ENCODE results near the gene C19orf85. TPM values are rescaled to one million over a fixed set of nuclear protein-coding genes. Genes with fewer than 3 reads are reported as not detected.

C19orf85 gene
- total RNA-seq, 2 donors from 2014 or later, result not detected

DNA sequence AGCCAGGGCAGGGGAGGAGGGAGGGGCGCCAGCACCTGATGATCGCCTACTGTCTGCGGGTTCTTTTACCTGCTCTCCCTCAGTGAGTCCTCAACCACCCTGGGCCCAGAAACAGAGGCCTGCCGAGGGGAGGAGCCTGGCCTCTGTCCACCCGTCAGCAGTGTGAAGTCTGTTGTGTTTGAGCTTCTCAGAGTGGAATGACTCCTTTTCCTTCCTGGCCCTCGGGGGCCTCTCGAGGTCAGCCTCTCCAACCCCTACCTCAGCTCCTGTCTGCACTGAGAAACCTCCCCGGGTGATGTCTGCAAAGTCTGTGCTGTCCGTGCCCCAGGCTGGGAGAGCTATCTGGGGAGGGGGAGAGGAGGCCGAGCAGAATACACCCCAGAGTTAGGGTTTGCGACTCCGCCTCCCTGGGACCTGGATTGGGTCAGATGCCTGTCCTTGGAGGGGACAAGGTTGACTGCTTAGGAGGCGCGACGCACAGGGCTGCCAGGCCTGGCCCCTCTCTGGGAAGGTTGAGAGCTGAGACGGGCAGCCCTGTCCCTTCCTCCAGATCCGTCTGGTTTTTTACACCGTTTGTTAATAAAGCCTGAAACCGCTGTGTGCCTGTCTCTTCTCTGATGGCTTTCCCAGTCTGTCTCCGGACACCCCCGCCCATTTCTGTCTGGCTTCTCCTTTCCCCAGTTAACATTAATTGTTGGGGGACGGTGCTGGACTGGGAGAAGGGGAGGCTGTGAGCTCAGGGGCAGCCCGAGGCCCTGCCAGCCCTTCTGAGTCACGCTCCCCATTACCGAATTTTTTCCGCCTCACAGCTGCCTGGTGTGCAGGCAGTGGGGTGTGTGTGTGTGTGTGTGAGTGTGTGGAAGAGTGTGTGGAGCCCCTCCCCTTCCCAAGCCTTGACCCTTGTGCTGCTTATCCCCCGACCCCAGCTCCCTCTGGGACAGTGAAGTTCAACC, 22.7 kb upstream of the C19orf85 start:
- H3K27me3 ChIP-seq, result no peaks in the 10 kb centered on the region
- DNase-seq (ENCODE audit: low spot score), result peak; percentile 86
- H3K36me3 ChIP-seq, result peaks cover 11% of the 10 kb centered on the region
- peak overlapping the region in 1 of 2 donors; percentile 19 for H3K4me3 ChIP-seq
- peak overlapping the region; percentile 89 for H3K27ac ChIP-seq
- TF ChIP-seq, protein P1, sequence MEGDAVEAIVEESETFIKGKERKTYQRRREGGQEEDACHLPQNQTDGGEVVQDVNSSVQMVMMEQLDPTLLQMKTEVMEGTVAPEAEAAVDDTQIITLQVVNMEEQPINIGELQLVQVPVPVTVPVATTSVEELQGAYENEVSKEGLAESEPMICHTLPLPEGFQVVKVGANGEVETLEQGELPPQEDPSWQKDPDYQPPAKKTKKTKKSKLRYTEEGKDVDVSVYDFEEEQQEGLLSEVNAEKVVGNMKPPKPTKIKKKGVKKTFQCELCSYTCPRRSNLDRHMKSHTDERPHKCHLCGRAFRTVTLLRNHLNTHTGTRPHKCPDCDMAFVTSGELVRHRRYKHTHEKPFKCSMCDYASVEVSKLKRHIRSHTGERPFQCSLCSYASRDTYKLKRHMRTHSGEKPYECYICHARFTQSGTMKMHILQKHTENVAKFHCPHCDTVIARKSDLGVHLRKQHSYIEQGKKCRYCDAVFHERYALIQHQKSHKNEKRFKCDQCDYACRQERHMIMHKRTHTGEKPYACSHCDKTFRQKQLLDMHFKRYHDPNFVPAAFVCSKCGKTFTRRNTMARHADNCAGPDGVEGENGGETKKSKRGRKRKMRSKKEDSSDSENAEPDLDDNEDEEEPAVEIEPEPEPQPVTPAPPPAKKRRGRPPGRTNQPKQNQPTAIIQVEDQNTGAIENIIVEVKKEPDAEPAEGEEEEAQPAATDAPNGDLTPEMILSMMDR (IDR thresholded peaks at IDR 0.05), result no peak
- peaks cover 0 to 65% of the 10 kb centered on the region in 2 donors for H3K4me1 ChIP-seq
- no peaks in the 10 kb centered on the region for H3K9me3 ChIP-seq

DNA sequence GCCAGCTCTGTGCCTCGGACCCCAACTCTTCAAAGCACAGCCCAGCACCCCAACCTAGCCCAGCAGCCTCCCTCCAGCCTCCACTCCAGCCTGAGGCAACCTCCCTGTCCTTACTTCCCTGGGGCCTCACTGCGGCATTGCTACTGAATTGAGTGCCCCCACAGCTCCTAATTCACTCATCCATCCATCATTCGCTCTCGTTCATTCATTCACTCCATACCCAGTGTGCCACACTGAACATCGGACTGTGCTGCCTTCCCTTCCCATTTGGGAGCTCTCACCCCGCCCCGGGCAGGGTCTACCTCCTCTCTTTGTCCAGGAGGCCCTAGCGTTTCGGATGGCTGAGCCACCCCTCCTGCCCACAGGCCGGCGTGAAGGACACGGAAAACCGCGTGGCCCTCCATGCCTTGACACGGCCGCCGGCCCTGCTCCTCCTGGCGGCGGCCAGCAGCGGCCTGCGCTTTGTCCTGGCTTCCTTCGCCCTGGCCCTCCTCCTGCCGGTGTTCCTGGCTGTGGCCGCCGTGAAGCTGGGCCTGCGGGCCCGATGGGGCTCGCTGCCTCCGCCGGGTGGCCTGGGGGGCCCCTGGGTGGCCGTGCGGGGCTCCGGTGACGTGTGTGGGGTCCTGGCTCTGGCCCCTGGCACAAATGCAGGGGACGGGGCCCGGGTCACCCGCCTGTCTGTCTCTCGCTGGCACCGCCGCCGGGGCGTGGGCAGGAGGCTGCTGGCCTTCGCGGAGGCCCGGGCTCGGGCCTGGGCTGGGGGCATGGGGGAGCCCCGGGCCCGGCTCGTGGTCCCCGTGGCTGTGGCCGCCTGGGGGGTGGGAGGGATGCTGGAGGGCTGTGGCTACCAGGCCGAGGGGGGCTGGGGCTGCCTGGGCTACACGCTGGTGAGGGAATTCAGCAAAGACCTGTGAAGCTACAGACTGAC, 21.8 kb upstream of the C19orf85 start:
- no peak for DNase-seq (ENCODE audit: low spot score)
- Histone ChIP-seq H3K9me3 (no peaks in the 10 kb centered on the region), H3K27me3 (no peaks in the 10 kb centered on the region), H3K4me1 (peaks cover 0 to 61% of the 10 kb centered on the region in 2 donors), H3K27ac (peak overlapping the region; percentile 89), H3K36me3 (peaks cover 11% of the 10 kb centered on the region), H3K4me3 (peak overlapping the region in 1 of 2 donors; percentile 19)
- TF ChIP-seq, protein P1 (IDR thresholded peaks at IDR 0.05), result peak in 1 of 2 donors; percentile 41

DNA sequence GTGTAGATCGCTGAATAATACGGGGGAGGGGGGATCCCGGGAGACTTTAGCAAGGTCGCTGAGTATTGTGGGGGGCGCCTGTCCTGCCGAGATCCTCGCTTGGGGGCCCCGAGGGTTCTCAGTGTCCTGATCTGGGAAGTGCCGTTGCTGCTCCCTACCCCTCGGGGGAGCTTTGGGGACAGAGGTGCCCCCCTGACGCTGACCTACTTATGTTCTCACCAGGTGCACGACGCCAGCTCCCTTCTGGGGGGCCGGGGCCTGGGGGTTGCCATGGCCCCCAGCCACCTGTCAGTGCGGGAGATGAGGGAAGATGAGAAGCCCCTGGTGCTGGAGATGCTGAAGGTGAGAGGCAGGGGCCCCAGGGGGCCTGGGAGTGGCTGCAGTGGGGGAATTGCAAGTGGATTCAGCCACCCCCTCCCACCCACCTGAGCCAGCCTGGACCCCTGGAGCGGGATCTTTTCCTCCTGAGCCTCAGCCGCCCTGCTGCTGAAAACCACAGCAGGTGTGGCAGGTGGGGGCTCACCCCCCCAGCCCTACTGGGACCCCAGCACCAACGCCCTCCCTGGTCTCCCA, 21.0 kb upstream of the C19orf85 start:
- no peak for DNase-seq (ENCODE audit: low spot score)
- peaks cover 0 to 60% of the 10 kb centered on the region in 2 donors for H3K4me1 ChIP-seq
- H3K4me3 ChIP-seq, result peak overlapping the region; percentile 45 to 66
- TF ChIP-seq, protein P1 (IDR thresholded peaks at IDR 0.05), result no peak
- H3K9me3 ChIP-seq, result no peaks in the 10 kb centered on the region
- peaks cover 11% of the 10 kb centered on the region for H3K36me3 ChIP-seq
- no peaks in the 10 kb centered on the region for H3K27me3 ChIP-seq
- H3K27ac ChIP-seq, result peak overlapping the region; percentile 89

GRCh38 chr19:55484593-55485438, 20.3 kb upstream of the C19orf85 start, which contains the start of gene NAT14:
NAT14 (plus strand) TSS chr19:55485188; CDS start chr19:55485709, 521 bp downstream.
- no peaks in the 10 kb centered on the region for H3K9me3 ChIP-seq
- peak within 1 kb of the TSS; percentile 45 to 66 for H3K4me3 ChIP-seq
- H3K36me3 ChIP-seq, result peaks cover 11% of the 10 kb centered on the region
- no peak for DNase-seq (ENCODE audit: low spot score)
- H3K27me3 ChIP-seq, result no peaks in the 10 kb centered on the region
- TF ChIP-seq, protein P1 (IDR thresholded peaks at IDR 0.05), result no peak
- H3K27ac ChIP-seq, result peak within 1 kb of the TSS; percentile 89
- peaks cover 0 to 60% of the 10 kb centered on the region in 2 donors for H3K4me1 ChIP-seq

All from right atrium auricular region (tissue), 2 donors.